ENCODE measurements around the gene UGT1A4. TPM values are rescaled to one million over a fixed set of nuclear protein-coding genes. Genes with fewer than 3 reads are reported as not detected.

Gene UGT1A4
- total and polyA plus RNA-seq, 2 experiments from 2014 or later, result not detected

DNA sequence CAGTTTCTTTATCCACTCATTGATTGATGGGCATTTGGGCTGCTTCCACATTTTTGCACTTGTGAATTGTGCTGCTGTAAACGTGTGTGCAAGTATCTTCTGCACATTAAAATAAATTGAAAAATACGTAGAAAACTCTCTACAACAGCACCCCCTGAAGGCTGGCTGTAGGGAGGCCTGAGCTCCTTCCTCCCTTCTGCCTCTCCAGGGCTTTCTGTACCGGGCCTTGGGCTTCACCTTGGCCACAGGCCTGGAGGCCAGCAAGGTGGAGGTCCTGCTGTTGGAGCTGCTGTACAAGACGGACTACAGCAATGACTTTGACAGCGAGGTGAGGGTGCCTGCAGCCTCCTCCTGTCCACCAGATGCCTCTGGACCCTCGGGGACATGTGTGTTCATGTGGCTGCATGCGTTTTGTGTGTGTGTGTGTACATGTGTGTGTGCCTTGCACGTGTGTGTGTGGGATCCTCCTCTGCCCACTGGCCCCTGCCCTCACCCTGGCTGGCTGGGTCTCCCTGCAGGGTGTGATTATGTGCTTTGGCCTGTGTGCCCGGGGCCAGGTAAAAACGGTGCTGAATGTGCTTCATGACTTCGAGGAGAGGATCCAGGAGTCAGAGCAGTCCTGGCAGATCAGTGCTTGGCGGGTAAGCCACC lies 88.8 kb downstream of the UGT1A4 start:
- no peaks in the 10 kb centered on the region for H3K36me3 ChIP-seq
- no peaks in the 10 kb centered on the region for H3K27me3 ChIP-seq
- no peak overlapping the region for H3K4me3 ChIP-seq
- H3K27ac ChIP-seq, result no peak overlapping the region
- TF ChIP-seq, protein P1, sequence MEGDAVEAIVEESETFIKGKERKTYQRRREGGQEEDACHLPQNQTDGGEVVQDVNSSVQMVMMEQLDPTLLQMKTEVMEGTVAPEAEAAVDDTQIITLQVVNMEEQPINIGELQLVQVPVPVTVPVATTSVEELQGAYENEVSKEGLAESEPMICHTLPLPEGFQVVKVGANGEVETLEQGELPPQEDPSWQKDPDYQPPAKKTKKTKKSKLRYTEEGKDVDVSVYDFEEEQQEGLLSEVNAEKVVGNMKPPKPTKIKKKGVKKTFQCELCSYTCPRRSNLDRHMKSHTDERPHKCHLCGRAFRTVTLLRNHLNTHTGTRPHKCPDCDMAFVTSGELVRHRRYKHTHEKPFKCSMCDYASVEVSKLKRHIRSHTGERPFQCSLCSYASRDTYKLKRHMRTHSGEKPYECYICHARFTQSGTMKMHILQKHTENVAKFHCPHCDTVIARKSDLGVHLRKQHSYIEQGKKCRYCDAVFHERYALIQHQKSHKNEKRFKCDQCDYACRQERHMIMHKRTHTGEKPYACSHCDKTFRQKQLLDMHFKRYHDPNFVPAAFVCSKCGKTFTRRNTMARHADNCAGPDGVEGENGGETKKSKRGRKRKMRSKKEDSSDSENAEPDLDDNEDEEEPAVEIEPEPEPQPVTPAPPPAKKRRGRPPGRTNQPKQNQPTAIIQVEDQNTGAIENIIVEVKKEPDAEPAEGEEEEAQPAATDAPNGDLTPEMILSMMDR (IDR thresholded peaks at IDR 0.05; ENCODE audit: low read depth, low read length), result no peak
- H3K4me1 ChIP-seq (ENCODE audit: low read depth), result no peaks in the 10 kb centered on the region
- H3K9me3 ChIP-seq (ENCODE audit: low read depth), result no peaks in the 10 kb centered on the region
- DNase-seq (ENCODE audit: low read depth in 1 of 2, low spot score in 1 of 2), result no peak

DNA sequence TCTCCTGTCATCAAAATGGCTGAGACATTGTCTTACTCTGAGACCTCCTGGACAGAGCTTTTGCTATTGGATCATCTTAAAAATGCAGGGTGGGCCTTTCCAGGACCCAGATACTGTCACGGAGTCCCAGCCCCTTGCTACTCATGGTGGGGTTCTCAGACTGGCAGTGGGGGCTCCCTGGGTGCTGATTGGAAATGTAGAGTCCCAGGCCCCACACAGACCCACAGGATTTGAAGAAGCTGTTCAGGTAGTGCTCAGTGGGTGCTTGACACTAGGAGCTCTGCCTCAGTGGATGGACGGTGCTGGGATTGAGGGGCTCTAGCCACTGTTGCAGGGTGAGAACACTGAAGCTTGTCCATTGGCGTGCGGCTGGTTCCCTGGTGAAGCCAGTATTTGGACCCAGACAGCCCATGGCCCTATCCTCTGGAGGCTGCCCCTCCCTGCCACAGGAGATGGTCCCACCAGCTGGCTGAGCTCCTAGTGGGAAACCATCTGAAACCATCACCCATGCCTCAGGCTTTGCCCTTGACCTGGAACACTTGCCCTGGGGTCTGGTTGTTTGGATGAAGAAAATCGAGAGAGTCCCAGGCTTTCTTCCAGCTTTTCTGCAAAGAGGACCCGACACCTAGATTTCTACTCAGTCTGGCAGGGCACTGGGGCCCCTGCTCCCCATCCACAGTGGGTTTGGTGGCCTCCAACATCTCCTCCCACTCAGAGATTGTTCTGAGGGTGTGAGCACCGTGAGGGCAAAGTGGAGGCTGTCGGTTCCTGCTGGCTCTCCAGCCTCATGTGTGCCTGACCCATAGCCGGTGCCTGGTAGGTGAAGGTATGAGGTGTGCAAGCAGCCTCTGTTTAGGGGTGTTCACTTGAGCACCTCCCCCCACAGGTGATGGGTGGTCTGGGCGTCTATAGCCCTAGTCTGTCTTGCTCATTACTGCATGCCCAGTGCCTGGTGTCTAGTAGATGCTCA lies 89.7 kb downstream of the UGT1A4 start:
- Histone ChIP-seq H3K27me3 (no peaks in the 10 kb centered on the region), H3K4me3 (no peak overlapping the region), H3K36me3 (no peaks in the 10 kb centered on the region), H3K27ac (no peak overlapping the region), H3K4me1 (ENCODE audit: low read depth) (no peaks in the 10 kb centered on the region), H3K9me3 (ENCODE audit: low read depth) (no peaks in the 10 kb centered on the region)
- TF ChIP-seq, protein P1 (IDR thresholded peaks at IDR 0.05; ENCODE audit: low read depth, low read length), result no peak
- no peak for DNase-seq (ENCODE audit: low read depth in 1 of 2, low spot score in 1 of 2)

DNA sequence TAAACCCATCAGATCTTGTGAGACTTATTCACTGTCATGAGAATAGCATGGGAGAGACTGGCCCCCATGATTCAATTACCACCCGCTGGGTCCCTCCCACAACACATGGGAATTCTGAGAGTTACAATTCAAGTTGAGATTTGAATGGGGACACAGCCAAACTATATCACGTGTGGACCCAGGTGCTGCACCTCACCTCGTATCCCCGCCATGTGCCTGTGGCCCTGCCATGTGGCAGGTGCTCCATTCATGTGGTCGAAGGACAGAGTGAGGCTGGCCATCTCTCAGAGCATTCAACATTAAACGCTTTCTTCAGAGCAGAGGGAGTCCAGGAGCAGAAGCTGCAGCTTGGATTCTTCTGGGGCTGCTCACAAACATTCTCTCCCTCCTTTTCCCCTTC lies 91.8 kb downstream of the UGT1A4 start:
- H3K4me1 ChIP-seq (ENCODE audit: low read depth), result no peaks in the 10 kb centered on the region
- H3K27me3 ChIP-seq, result no peaks in the 10 kb centered on the region
- DNase-seq (ENCODE audit: low read depth in 1 of 2, low spot score in 1 of 2), result no peak
- no peak overlapping the region for H3K4me3 ChIP-seq
- H3K9me3 ChIP-seq (ENCODE audit: low read depth), result no peaks in the 10 kb centered on the region
- no peak overlapping the region for H3K27ac ChIP-seq
- TF ChIP-seq, protein P1 (IDR thresholded peaks at IDR 0.05; ENCODE audit: low read depth, low read length), result no peak
- no peaks in the 10 kb centered on the region for H3K36me3 ChIP-seq

- no peak overlapping the region for H3K27ac ChIP-seq
- H3K9me3 ChIP-seq (ENCODE audit: low read depth), result no peaks in the 10 kb centered on the region
- no peaks in the 10 kb centered on the region for H3K27me3 ChIP-seq
- no peaks in the 10 kb centered on the region for H3K36me3 ChIP-seq
- H3K4me3 ChIP-seq, result no peak overlapping the region
- DNase-seq (ENCODE audit: low read depth in 1 of 2, low spot score in 1 of 2), result no peak
- H3K4me1 ChIP-seq (ENCODE audit: low read depth), result no peaks in the 10 kb centered on the region
- TF ChIP-seq, protein P1 (IDR thresholded peaks at IDR 0.05; ENCODE audit: low read depth, low read length), result no peak
These were observed 92.6 kb downstream of the UGT1A4 start for GRCh38 chr2:233811087-233811486.

DNA sequence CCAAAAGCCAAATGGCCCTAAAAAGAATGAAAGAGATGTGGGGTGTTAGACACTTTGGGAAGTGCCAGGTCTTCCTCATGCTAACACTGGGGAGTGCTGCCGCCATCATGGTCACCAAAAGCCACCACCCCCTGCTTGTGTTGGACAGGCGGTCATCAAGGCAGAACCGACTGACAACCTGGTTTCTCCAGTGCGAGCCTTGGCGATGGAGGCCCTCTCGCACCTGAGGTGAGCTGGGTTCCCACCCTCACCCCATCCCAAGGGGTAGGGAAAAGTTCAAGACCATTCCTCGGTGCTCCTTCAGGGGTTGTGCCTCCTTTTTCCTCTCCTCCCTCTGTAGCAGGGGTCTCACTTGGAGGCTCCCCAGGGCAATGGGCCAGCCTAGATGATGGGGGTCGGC lies 93.2 kb downstream of the UGT1A4 start:
- Histone ChIP-seq H3K4me1 (ENCODE audit: low read depth) (no peaks in the 10 kb centered on the region), H3K36me3 (no peaks in the 10 kb centered on the region), H3K9me3 (ENCODE audit: low read depth) (no peaks in the 10 kb centered on the region), H3K4me3 (no peak overlapping the region), H3K27ac (no peak overlapping the region), H3K27me3 (no peaks in the 10 kb centered on the region)
- no peak for DNase-seq (ENCODE audit: low read depth in 1 of 2, low spot score in 1 of 2)
- TF ChIP-seq, protein P1 (IDR thresholded peaks at IDR 0.05; ENCODE audit: low read depth, low read length), result no peak
